ENCODE results near the gene PLXDC1.

DNA sequence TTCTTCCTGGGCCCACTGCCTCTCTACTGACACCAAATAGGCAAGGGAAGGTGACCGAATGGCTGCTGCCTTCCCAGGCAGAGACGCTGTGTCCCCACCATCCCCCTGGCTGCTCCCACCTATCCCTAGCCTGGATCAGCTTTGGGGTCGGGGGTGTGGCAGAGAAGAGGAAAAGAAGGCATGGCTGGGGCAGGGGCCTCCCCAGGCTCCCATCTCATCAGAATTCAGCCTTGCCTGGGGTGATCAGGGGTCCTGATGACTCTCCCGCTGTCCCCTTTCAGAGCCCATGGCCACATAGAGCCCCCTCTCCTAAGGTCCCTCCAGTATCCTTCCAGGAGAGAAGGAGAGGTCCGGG lies 665 bp downstream of the PLXDC1 start:
- TF ChIP-seq, protein P1, sequence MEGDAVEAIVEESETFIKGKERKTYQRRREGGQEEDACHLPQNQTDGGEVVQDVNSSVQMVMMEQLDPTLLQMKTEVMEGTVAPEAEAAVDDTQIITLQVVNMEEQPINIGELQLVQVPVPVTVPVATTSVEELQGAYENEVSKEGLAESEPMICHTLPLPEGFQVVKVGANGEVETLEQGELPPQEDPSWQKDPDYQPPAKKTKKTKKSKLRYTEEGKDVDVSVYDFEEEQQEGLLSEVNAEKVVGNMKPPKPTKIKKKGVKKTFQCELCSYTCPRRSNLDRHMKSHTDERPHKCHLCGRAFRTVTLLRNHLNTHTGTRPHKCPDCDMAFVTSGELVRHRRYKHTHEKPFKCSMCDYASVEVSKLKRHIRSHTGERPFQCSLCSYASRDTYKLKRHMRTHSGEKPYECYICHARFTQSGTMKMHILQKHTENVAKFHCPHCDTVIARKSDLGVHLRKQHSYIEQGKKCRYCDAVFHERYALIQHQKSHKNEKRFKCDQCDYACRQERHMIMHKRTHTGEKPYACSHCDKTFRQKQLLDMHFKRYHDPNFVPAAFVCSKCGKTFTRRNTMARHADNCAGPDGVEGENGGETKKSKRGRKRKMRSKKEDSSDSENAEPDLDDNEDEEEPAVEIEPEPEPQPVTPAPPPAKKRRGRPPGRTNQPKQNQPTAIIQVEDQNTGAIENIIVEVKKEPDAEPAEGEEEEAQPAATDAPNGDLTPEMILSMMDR (IDR thresholded peaks at IDR 0.05; ENCODE audit: low read length) = no peak
- TF ChIP-seq EZH2phosphoT487 (IDR thresholded peaks at IDR 0.05; ENCODE audit: low read length) = no peak
- no peak for TF ChIP-seq EZH2 (optimal IDR thresholded peaks at IDR 0.05; ENCODE audit: low read depth, low read length)
